HFF-Myc (cell line): ENCODE results near the gene PAIP1.
"Not testable (repeated sequence)": the region's sequence is repeated elsewhere in the genome, so short reads cannot be mapped to it uniquely, and the experiment has no call there.

Source experiments
- DNase-seq: peaks from one replicate; pipeline ENCODE4 v3.0.0-alpha.2; 2011; ENCODE audit warnings: low read depth; ENCODE audit errors: extremely low read depth
- H3K4me3 ChIP-seq: replicated peaks from 2 replicates; pipeline ENCODE4 v1.5.1; 2011; ENCODE audit warnings: low read depth, mild to moderate bottlenecking, control low read depth, low read length
- TF ChIP-seq, protein P1 (sequence below): IDR thresholded peaks from 2 replicates; pipeline ENCODE4 v1.5.1; 2012; ENCODE audit warnings: mild to moderate bottlenecking, low read depth, low read length, control low read depth; ENCODE audit errors: missing control alignments

Gene PAIP1

DNA sequence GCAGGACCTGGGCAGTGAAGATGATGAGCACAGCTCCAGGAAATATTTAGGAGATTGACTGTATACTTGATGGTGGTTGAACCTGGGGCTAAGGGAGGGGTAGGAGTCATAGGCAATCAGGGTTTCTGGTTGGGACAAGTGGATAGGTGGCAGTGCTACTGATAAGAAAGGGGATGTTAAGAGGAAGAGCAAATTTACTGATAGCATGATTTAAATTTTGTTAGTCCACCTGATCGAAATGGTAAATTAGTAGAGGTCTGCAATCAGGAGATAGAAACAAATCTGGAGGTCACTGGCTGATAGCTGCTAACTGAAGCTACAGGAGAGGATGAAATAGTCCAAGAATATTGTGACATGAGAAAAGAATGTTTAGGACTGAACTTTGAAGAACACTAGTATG lies 36.3 kb downstream of the PAIP1 start:
- TF ChIP-seq, protein P1, sequence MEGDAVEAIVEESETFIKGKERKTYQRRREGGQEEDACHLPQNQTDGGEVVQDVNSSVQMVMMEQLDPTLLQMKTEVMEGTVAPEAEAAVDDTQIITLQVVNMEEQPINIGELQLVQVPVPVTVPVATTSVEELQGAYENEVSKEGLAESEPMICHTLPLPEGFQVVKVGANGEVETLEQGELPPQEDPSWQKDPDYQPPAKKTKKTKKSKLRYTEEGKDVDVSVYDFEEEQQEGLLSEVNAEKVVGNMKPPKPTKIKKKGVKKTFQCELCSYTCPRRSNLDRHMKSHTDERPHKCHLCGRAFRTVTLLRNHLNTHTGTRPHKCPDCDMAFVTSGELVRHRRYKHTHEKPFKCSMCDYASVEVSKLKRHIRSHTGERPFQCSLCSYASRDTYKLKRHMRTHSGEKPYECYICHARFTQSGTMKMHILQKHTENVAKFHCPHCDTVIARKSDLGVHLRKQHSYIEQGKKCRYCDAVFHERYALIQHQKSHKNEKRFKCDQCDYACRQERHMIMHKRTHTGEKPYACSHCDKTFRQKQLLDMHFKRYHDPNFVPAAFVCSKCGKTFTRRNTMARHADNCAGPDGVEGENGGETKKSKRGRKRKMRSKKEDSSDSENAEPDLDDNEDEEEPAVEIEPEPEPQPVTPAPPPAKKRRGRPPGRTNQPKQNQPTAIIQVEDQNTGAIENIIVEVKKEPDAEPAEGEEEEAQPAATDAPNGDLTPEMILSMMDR: no peak
- no peak for DNase-seq
- H3K4me3 ChIP-seq: no peak overlapping the region

DNA sequence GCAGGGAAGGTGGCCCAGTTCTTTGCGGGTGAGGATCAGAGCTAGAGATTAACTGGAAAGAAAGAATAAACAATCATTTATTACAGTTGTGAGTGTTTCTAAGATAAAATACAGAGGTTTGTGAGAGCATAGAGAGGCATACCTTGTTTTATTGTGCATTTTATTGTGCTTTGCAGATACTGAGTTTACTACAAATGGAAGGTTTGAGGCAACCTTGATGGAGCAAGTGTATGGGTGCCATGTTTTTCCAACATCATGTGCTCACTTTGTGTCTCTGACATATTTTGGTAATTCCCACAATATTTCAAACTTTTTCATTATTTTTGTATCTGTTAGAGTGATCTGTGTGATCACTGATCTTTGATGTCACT lies 41.2 kb downstream of the PAIP1 start:
- peak overlapping the region; percentile 80 for H3K4me3 ChIP-seq
- TF ChIP-seq, protein P1: no peak
- no peak for DNase-seq

DNA sequence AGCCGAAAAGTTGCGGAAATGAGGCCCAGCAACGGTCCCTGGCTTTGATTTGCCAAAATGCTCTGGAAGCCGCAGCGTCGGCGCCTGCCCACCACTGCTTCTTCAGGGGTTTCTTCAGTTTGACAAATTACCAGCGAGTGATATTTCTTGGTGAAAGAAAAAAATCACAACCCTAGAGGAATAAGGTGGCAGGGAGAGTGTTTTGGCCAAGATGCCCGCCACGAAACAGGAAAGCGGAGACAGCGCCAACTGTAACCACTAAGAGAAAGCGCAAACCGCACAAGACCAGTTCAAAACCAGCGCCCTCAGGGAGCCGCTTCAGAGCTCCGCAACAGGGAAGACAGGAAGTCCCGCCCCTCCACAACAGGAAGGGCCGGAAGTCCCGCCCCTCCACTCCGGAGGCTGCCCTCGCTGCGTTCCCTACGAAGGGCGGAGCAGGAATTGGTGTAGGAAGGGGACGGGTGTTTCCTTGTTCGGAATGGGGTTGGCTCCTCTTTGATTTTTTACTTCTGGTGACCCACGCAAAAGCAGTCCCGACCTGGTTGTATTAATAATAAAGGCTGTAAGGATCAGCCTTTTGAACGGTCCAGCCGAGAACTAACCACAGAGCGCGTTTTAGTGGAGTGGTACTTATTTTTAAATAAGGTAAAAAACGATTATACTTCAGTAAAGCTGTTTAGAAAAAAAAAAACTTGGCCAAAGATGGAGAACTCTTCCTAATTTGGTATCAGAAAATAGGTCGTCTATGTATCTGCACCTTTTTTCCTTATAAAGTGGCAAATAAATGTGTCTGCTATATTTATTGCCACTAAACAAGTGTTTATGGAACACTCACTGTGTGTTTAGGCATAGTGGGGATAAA lies 41.8 kb downstream of the PAIP1 start, which contains the start of gene C5orf34:
TSS of gene C5orf34 (minus strand) at position 333 of the 862 bp plus-strand sequence. CDS start 5,809 bp downstream, outside the sequence.
- peak; percentile 84 for DNase-seq
- H3K4me3 ChIP-seq: peak within 1 kb of the TSS; percentile 80
- TF ChIP-seq, protein P1: no peak

DNA sequence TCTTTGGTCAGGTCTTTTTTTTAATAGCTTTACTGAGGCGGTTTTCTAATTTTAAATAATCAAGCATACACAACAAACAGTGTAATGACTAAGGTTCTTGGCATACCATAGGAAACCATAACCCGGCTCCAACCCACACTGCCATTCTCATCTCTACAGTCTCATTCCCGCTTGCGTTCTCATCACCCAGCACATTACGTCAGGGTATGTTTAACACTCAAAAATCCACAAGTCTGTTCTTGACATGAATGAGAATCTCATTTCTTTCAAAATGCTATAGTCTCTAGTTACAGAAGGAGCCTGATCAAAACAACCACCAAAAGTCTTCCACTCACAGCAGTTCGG lies 42.4 kb downstream of the PAIP1 start:
- TF ChIP-seq, protein P1: no peak
- peak; percentile 10 for DNase-seq
- peak overlapping the region; percentile 80 for H3K4me3 ChIP-seq

DNA sequence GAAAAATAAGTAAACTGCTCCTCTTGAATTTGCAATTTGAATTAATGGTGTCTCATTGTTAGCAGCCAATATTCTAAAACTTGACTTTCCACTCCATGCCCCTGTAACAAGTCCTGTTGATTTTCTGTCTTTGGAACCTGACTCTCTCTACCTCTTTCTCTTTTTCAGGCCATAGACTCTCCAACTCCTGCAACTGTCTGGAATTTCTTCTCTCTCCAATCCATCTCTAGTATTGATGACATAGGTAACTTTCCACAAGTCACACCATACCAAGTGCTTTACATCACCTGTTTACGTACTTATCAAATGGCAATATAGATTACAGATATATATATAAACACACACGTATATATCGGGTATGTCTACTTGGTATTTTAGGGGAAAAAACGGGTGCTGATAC lies 42.9 kb downstream of the PAIP1 start:
- H3K4me3 ChIP-seq: peak overlapping the region; percentile 80
- TF ChIP-seq, protein P1: no peak
- no peak for DNase-seq

DNA sequence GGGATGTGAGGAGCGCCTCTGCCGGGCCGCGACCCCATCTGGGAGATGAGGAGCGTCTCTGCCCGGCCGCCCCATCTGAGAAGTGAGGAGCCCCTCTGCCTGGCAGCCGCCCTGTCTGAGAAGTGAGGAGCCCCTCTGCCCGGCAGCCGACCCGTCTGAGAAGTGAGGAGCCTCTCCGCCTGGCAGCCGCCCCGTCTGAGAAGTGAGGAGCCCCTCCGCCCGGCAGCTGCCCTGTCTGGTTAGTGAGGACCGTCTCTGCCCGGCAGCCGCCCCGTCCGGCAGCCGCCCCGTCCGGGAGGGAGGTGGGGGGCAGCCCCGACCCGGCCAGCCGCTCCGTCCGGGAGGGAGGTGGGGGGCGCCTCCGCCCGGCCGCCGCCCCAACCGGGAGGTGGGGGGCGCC lies 45.8 kb downstream of the PAIP1 start:
- not testable (repeated sequence) for DNase-seq, H3K4me3 ChIP-seq

DNA sequence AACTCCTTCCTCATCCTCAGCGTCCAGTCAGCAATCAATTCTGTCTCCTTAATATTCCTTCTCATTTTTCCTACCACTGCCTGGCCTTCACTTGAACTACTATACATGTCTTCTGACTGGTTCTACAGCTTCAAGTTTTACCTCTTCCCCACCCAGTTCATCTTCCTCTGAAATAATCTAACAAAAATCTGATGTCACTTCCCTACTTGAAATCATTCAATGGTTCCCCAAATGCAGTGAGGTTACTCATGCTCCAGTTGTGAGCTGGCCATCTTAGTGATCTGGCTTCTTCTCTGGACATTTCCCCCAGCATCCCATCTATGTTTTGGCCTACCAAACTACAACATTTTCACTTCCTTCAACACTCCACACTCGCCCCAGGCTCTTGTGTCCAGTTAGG lies 58.3 kb downstream of the PAIP1 start:
- TF ChIP-seq, protein P1: no peak
- DNase-seq: no peak
- no peak overlapping the region for H3K4me3 ChIP-seq
